OCI-LY7 (cell line): ENCODE results near the gene ANKRD42. TPM values are rescaled to one million over a fixed set of nuclear protein-coding genes. Genes with fewer than 3 reads are reported as not detected.

ENCODE experiments used
- BruUV-seq: library from RNA; stranded (reverse); fragments of 400-500 nt; replicated peaks from 2 replicates; lab custom pipeline; 2021; lab: Mats Ljungman, UMichigan
- CTCF ChIA-PET: fragments of 300-600 bp; sonication (Branson Sonifier 250); formaldehyde crosslinking; loops from one replicate; lab custom pipeline; 2022; ENCODE audit warnings: antibody characterized with exemption; ENCODE audit not compliant: unreplicated experiment; lab: Charles Lee
- POLR2A ChIA-PET: fragments of 300-600 bp; sonication (Branson Sonifier 250); formaldehyde crosslinking; loops from one replicate; lab custom pipeline; 2022; ENCODE audit warnings: antibody characterized with exemption; lab: Charles Lee
- DNase-seq: peaks from one replicate; pipeline ENCODE4 v3.0.0-alpha.2; 2015; ENCODE audit warnings: low spot score
- H2AFZ ChIP-seq: fragments of 200-600 bp; sonication (generic), shearing (Covaris generic); 2 replicates; pipeline ENCODE4 v1.6.1; 2014; ENCODE audit warnings: mild to moderate bottlenecking, antibody characterized with exemption, low read length, moderate library complexity
- H3K27ac ChIP-seq: fragments of 200-600 bp; sonication (generic); 2 replicates; pipeline ENCODE4 v1.5.1; 2014; ENCODE audit warnings: mixed run types, low read depth, mild to moderate bottlenecking, moderate library complexity, low read length, inconsistent platforms; ENCODE audit not compliant: poor library complexity, severe bottlenecking
- H3K36me3 ChIP-seq: fragments of 200-600 bp; sonication (generic); 2 replicates; pipeline ENCODE4 v1.6.1; 2014; ENCODE audit warnings: mild to moderate bottlenecking, antibody characterized with exemption, low read length, moderate library complexity, mixed read lengths; ENCODE audit not compliant: insufficient read depth
- H3K4me1 ChIP-seq: fragments of 200-600 bp; sonication (generic); 2 replicates; pipeline ENCODE4 v1.5.1; 2014; ENCODE audit warnings: mild to moderate bottlenecking, low read length; ENCODE audit not compliant: insufficient read depth, poor library complexity, severe bottlenecking
- H3K4me2 ChIP-seq: fragments of 200-600 bp; sonication (generic); 2 replicates; pipeline ENCODE4 v1.6.1; 2014; ENCODE audit warnings: mild to moderate bottlenecking, low read length
- H3K4me3 ChIP-seq: fragments of 200-600 bp; sonication (generic); 2 replicates; pipeline ENCODE4 v1.5.1; 2014; ENCODE audit warnings: mild to moderate bottlenecking, low read depth, low read length; ENCODE audit not compliant: poor library complexity, severe bottlenecking
- H3K79me2 ChIP-seq: fragments of 200-600 bp; sonication (generic); 2 replicates; pipeline ENCODE4 v1.6.1; 2016; ENCODE audit warnings: low read depth, mild to moderate bottlenecking, low read length, moderate library complexity, mixed read lengths; ENCODE audit not compliant: insufficient read depth
- H3K9me2 ChIP-seq: fragments of 200-600 bp; sonication (generic); 2 replicates; pipeline ENCODE4 v1.6.1; 2016; ENCODE audit warnings: mild to moderate bottlenecking, low read length, mixed read lengths; ENCODE audit not compliant: insufficient read depth
- H3K9me3 ChIP-seq: fragments of 200-600 bp; sonication (generic); 2 replicates; pipeline ENCODE4 v1.6.1; 2014; ENCODE audit warnings: mild to moderate bottlenecking, mixed run types, low read length, mixed read lengths
- H4K20me1 ChIP-seq: fragments of 200-600 bp; sonication (generic); 2 replicates; pipeline ENCODE4 v1.6.1; 2014; ENCODE audit warnings: mild to moderate bottlenecking, antibody characterized with exemption, low read length, moderate library complexity, mixed read lengths; ENCODE audit not compliant: insufficient read depth
- EZH2phosphoT487 ChIP-seq: fragments of 200-600 bp; sonication (generic); IDR thresholded peaks from 2 replicates; pipeline ENCODE4 v1.6.1; 2018; ENCODE audit warnings: low read depth, borderline replicate concordance, mild to moderate bottlenecking, mixed run types, antibody characterized with exemption, low read length, moderate library complexity, mixed read lengths
- intact Hi-C: fragments of 100-400 bp; cut with micrococcal nuclease; formaldehyde crosslinking; loops from one replicate; pipeline ENCODE4 v1.10.0; 2022; ENCODE audit not compliant: unreplicated experiment
- total RNA-seq, 2 experiments: library from RNA; depleted of rRNA in 1 of 2; stranded (reverse); fragments of >200 nt in 1 of 2; shearing (Covaris generic) in 1 of 2; gene quantifications; 2 replicates each; pipeline ENCODE4 v1.2.3, GENCODE V29; 2014 to 2022
- TF ChIP-seq, protein P1 (sequence below): fragments of 200-600 bp; sonication (generic); conservative IDR thresholded peaks from 2 replicates; pipeline ENCODE4 v1.5.1; 2014; ENCODE audit warnings: mild to moderate bottlenecking, antibody characterized with exemption, low read length, moderate library complexity, mixed read lengths

The ANKRD42 gene
- total RNA-seq, 2 experiments from 2014 or later, result 2.2 to 3.3 TPM

DNA sequence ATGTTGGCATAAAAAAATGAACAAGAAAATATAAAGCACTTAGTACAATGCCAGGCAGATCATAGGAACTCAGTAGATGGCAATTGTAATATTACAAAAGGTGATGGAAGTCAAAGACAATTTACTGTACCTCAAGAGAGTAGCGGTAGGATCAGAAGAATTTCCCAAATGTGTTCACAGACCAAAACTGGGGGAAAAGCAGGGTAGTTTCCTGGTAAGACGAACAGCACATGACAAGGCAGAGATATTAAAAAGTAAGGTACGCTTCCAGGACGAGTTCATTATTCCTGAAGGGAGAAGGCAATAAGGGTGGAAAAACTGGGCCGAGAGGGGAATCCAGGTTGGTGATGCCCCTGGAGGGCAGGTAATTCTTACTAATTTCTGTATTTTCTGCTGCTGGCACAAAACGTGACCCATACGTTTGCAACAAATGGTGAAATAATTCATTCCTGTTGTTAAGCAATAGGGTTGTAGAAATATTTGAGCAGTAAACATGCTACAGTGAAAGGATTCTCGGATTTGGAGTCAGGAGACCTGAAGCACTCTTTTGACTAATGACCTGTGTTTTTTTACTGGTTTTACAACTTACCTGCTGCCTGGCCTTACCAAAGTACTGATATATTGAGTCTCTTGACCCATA, 786 bp upstream of the ANKRD42 start:
- Histone ChIP-seq H3K4me3 (peak overlapping the region; percentile 80), H3K36me3 (peaks cover 33% of the 10 kb centered on the region), H3K4me1 (peaks cover 18% of the 10 kb centered on the region), H3K9me2 (no peaks in the 10 kb centered on the region), H3K79me2 (peaks cover 15% of the 10 kb centered on the region; the same call in 1 of the 2 replicates), H2AFZ (peak overlapping the region; percentile 83), H3K4me2 (peak overlapping the region; percentile 92), H3K27ac (peak overlapping the region; percentile 34), H3K9me3 (no peaks in the 10 kb centered on the region), H4K20me1 (no peaks in the 10 kb centered on the region)
- intact Hi-C loops, result loop anchor here (1.0 to 10.0 kb wide), 3 partner anchors 32 to 288 kb away; partner anchors contain the start of genes DDIAS and PRCP
- BruUV-seq, result no TSS peak
- TF ChIP-seq EZH2phosphoT487, result no peak
- TF ChIP-seq, protein P1, sequence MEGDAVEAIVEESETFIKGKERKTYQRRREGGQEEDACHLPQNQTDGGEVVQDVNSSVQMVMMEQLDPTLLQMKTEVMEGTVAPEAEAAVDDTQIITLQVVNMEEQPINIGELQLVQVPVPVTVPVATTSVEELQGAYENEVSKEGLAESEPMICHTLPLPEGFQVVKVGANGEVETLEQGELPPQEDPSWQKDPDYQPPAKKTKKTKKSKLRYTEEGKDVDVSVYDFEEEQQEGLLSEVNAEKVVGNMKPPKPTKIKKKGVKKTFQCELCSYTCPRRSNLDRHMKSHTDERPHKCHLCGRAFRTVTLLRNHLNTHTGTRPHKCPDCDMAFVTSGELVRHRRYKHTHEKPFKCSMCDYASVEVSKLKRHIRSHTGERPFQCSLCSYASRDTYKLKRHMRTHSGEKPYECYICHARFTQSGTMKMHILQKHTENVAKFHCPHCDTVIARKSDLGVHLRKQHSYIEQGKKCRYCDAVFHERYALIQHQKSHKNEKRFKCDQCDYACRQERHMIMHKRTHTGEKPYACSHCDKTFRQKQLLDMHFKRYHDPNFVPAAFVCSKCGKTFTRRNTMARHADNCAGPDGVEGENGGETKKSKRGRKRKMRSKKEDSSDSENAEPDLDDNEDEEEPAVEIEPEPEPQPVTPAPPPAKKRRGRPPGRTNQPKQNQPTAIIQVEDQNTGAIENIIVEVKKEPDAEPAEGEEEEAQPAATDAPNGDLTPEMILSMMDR, result no peak
- POLR2A ChIA-PET, result interaction anchor here (1.0 kb wide), 1 partner anchor 9 kb away, joined by 3 read pairs; no protein-coding TSS in a partner anchor
- DNase-seq, result no peak
- CTCF ChIA-PET, result no interaction called here

GRCh38 chr11:83194281-83195142, 1.0 kb downstream of the ANKRD42 start:
- peak overlapping the region; percentile 80 for H3K4me3 ChIP-seq
- CTCF ChIA-PET, result no interaction called here
- POLR2A ChIA-PET, result interaction anchor here (0.5 to 1.3 kb wide), 4 partner anchors 16 to 327 kb away, joined by 3 to 5 read pairs (median 3); no protein-coding TSS in a partner anchor
- H4K20me1 ChIP-seq, result no peaks in the 10 kb centered on the region
- intact Hi-C loops, result loop anchor here (5.0 to 10.0 kb wide), 2 partner anchors 107 to 290 kb away; partner anchors contain the start of genes DDIAS and PRCP
- no peaks in the 10 kb centered on the region for H3K9me2 ChIP-seq
- peak overlapping the region; percentile 92 for H3K4me2 ChIP-seq
- no peak overlapping the region for H3K27ac ChIP-seq
- TF ChIP-seq EZH2phosphoT487, result no peak
- TF ChIP-seq, protein P1, result no peak
- H3K9me3 ChIP-seq, result no peaks in the 10 kb centered on the region
- BruUV-seq, result no TSS peak
- H3K4me1 ChIP-seq, result peaks cover 18% of the 10 kb centered on the region
- peaks cover 15% of the 10 kb centered on the region; the same call in 1 of the 2 replicates for H3K79me2 ChIP-seq
- peak; percentile 56 for DNase-seq
- peaks cover 24% of the 10 kb centered on the region for H3K36me3 ChIP-seq
- H2AFZ ChIP-seq, result peak overlapping the region; percentile 83
